Measurements from ENCODE around the gene CFAP141.

CFAP141 gene

DNA sequence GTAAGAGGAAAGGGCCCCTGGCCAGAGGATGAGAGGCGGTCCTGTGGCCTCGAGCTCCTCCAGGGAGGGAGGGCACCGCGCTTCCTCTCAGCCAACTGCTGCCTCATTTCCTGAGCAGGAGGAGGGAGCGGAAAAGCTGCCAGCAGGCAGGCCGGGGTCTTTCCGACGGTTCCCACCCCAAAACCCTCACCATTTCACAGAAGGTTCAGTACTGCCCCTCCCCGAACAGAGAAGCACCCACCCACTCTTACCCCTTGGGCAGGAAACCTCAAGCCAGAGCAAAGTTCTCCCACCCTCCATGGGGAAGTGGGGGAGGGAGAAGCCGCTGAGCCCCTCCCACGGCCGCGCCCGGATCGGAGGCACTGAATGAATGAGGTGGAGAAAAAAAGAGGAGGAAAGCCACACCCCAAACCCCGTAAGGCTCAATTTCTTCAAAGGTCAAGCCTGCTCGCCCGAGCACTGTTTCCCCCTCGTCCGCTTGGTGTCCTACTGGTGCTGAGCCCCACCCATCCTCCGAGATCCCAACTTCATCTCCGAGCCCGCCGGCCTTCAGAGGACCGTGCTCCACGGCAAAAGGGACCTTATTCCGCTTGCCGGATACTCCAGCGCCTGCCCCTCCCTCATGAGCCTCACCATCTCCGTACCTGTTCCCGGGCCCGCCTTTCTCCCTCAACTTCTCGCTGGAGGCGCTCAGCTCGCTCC is 23.6 kb downstream of the CFAP141 start:
- peak overlapping the region; percentile 81 for H3K4me3 ChIP-seq (ENCODE audit: low read depth, low read length)
- peak; percentile 80 for TF ChIP-seq MYC (IDR thresholded peaks at IDR 0.05; ENCODE audit: low read depth, low read length)
- TF ChIP-seq, protein P1, sequence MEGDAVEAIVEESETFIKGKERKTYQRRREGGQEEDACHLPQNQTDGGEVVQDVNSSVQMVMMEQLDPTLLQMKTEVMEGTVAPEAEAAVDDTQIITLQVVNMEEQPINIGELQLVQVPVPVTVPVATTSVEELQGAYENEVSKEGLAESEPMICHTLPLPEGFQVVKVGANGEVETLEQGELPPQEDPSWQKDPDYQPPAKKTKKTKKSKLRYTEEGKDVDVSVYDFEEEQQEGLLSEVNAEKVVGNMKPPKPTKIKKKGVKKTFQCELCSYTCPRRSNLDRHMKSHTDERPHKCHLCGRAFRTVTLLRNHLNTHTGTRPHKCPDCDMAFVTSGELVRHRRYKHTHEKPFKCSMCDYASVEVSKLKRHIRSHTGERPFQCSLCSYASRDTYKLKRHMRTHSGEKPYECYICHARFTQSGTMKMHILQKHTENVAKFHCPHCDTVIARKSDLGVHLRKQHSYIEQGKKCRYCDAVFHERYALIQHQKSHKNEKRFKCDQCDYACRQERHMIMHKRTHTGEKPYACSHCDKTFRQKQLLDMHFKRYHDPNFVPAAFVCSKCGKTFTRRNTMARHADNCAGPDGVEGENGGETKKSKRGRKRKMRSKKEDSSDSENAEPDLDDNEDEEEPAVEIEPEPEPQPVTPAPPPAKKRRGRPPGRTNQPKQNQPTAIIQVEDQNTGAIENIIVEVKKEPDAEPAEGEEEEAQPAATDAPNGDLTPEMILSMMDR (IDR thresholded peaks at IDR 0.05; ENCODE audit: low read depth, low read length), result no peak
- peak; percentile 49; the same call in 1 of the 2 replicates for TF ChIP-seq MAX (IDR thresholded peaks at IDR 0.05; ENCODE audit: low read depth, low read length)
- no peak for TF ChIP-seq POLR2A (IDR thresholded peaks at IDR 0.05; ENCODE audit: extremely low read depth, insufficient read length)
- peak; percentile 98 for DNase-seq (ENCODE audit: low read depth)

- no peak for DNase-seq (ENCODE audit: low read depth)
- peak overlapping the region; percentile 81 for H3K4me3 ChIP-seq (ENCODE audit: low read depth, low read length)
- TF ChIP-seq, protein P1 (IDR thresholded peaks at IDR 0.05; ENCODE audit: low read depth, low read length), result no peak
- TF ChIP-seq MYC (IDR thresholded peaks at IDR 0.05; ENCODE audit: low read depth, low read length) (no peak), MAX (IDR thresholded peaks at IDR 0.05; ENCODE audit: low read depth, low read length) (no peak; the same call in 1 of the 2 replicates), POLR2A (IDR thresholded peaks at IDR 0.05; ENCODE audit: extremely low read depth, insufficient read length) (no peak)
Observed at GRCh38 chr1:154181944-154182343, 24.2 kb downstream of the CFAP141 start.

- H3K4me3 ChIP-seq (ENCODE audit: low read depth, low read length), result peak overlapping the region; percentile 81
- TF ChIP-seq POLR2A (IDR thresholded peaks at IDR 0.05; ENCODE audit: extremely low read depth, insufficient read length) (no peak), MAX (IDR thresholded peaks at IDR 0.05; ENCODE audit: low read depth, low read length) (no peak), MYC (IDR thresholded peaks at IDR 0.05; ENCODE audit: low read depth, low read length) (no peak)
- TF ChIP-seq, protein P1 (IDR thresholded peaks at IDR 0.05; ENCODE audit: low read depth, low read length), result no peak
- DNase-seq (ENCODE audit: low read depth), result peak; percentile 85
Observed at GRCh38 chr1:154179946-154180687, 26.0 kb downstream of the CFAP141 start.

GRCh38 chr1:154178911-154179811 is 27.0 kb downstream of the CFAP141 start:
- DNase-seq (ENCODE audit: low read depth), result peak; percentile 42
- TF ChIP-seq MAX (IDR thresholded peaks at IDR 0.05; ENCODE audit: low read depth, low read length) (no peak), MYC (IDR thresholded peaks at IDR 0.05; ENCODE audit: low read depth, low read length) (no peak), POLR2A (IDR thresholded peaks at IDR 0.05; ENCODE audit: extremely low read depth, insufficient read length) (no peak)
- TF ChIP-seq, protein P1 (IDR thresholded peaks at IDR 0.05; ENCODE audit: low read depth, low read length), result no peak
- peak overlapping the region; percentile 46 for H3K4me3 ChIP-seq (ENCODE audit: low read depth, low read length)

DNA sequence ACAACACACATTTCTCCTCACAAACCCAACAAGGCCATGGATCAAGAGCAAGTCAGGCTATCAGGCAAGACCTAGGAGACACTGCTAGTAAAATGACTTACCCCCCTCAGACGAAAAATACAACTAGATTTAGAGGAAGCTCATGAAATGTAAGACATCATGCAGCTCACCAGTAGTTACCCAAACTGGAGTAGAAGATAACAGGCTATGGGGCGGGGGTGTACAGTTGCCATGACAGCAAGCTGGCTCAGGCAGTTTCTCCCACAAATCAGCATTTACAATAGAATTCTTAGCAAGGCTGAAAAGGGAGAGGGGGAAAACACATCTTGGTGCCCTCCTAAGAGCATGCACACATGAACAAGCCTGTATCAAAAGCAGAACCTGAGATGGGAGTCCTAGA is 28.1 kb downstream of the CFAP141 start:
- peak overlapping the region; percentile 46 for H3K4me3 ChIP-seq (ENCODE audit: low read depth, low read length)
- TF ChIP-seq POLR2A (IDR thresholded peaks at IDR 0.05; ENCODE audit: extremely low read depth, insufficient read length) (no peak), MAX (IDR thresholded peaks at IDR 0.05; ENCODE audit: low read depth, low read length) (no peak), MYC (IDR thresholded peaks at IDR 0.05; ENCODE audit: low read depth, low read length) (no peak)
- DNase-seq (ENCODE audit: low read depth), result peak; percentile 40

Measured in NB4 (cell line).